IPS-18c (cell line): Measurements from ENCODE around the gene PPP1R13B.
"Not testable (repeated sequence)": the region's sequence is repeated elsewhere in the genome, so short reads cannot be mapped to it uniquely, and the experiment has no call there.

Experiments
- H3K4me3 ChIP-seq: 2 replicates; pipeline ENCODE4 v1.7.0; 2013; ENCODE audit warnings: low read depth, mild to moderate bottlenecking, low read length, moderate library complexity; ENCODE audit not compliant: insufficient read depth
- H3K9me3 ChIP-seq: one replicate; pipeline ENCODE4 v1.6.1; 2013; ENCODE audit warnings: mild to moderate bottlenecking, low read length, moderate library complexity; ENCODE audit not compliant: control insufficient read depth, insufficient read depth

PPP1R13B gene

GRCh38 chr14:103697206-103697602 is 150.2 kb downstream of the PPP1R13B start:
- Histone ChIP-seq H3K9me3 (no peaks in the 10 kb centered on the region), H3K4me3 (no peak overlapping the region)

DNA sequence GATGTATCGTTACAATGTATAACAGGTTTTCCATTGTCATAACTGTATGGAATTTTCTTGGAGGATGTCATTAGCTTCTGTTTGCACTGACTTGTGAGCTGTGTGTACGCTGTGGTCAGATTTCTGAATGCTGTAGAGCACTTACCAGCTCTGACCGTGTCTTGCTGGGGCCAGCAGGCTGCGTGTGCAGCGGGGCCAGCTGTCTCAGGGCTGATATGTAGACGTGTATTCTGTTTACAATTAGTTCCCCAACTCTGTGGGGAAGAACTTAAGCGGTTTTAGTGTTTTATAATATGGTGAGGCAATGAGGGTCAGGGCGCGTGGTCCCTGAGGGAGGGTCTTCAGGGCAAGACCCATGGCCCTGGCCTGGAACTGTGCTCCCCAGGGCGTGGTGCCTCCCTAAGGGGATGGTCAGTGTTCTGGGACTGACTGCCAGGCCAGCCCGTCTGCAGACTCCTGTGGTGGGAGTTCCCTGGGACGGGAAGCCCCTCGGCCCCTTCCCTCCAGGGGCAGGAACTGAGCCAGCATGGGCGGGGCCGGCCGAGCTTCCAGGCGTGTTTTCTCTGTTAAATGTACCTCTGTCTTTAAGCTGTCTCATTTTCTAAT is 150.8 kb downstream of the PPP1R13B start:
- Histone ChIP-seq H3K4me3 (no peak overlapping the region), H3K9me3 (no peaks in the 10 kb centered on the region)

GRCh38 chr14:103696070-103696402 is 151.3 kb downstream of the PPP1R13B start:
- no peaks in the 10 kb centered on the region for H3K9me3 ChIP-seq
- H3K4me3 ChIP-seq = no peak overlapping the region

DNA sequence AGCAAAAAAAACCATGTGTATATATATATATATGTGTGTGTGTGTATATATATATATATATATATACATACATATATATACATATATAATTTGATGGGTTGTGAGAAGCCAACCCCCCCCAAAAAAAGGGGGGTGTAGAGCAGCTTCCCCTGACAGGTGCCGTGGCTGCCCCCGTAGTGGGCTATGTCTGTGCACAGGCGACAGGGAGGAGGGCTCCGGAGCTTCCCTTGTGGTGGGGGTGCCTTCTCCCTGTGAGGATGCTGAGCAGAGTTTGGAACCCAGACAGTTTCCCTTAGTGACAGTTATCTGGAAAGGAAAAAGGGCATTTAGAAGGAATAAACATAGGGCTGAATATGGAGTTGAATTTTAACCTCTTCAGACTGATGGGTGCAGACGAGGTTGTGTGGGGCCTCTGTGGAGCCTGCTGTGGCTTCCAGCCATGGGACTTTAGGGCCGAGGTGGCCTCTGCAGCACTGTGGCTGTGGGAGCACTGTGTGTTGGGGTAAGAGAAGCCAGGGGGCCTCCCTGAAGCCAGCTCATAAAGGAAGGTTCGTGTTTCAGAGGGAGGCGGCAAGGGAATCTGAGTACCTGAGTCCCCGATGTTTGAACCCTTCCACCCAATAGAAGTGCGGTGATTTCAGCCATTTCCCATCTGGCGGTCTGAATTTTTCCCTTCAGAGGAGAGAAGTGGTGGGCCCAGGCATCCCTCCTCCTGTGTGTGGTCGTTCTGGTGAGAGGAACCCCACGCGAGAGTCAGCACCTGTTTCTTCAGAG is 151.9 kb downstream of the PPP1R13B start:
- Histone ChIP-seq H3K9me3 (no peaks in the 10 kb centered on the region), H3K4me3 (no peak overlapping the region)

- Histone ChIP-seq H3K4me3 (no peak overlapping the region), H3K9me3 (no peaks in the 10 kb centered on the region)
Measured at GRCh38 chr14:103694572-103695026, 152.8 kb downstream of the PPP1R13B start.

DNA sequence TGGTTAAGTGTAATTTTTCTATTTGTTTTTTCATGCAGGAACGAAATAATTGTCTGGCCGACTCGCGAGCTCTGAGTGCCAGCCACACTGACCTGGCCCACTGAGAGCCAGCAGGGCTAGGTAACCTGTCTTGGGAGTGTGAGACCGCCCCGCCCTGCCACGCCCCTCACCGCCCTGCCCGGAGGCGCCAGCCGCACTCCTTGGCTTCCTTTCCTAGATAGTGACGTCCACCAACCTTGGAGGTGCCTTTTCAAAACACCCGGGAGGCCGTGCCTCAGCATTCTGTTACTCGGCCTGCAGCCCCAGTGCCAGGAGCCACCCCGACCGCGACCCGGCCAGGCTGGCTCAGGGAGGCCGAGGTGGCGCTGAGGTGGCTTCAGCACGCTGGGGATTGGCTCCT is 153.9 kb downstream of the PPP1R13B start:
- no peaks in the 10 kb centered on the region for H3K9me3 ChIP-seq
- H3K4me3 ChIP-seq = no peak overlapping the region

- Histone ChIP-seq H3K4me3 (no peak overlapping the region), H3K9me3 (no peaks in the 10 kb centered on the region)
Measured at GRCh38 chr14:103692871-103693270, 154.5 kb downstream of the PPP1R13B start.

- no peaks in the 10 kb centered on the region for H3K9me3 ChIP-seq
- no peak overlapping the region for H3K4me3 ChIP-seq
Measured at GRCh38 chr14:103692159-103692558, 155.2 kb downstream of the PPP1R13B start.

GRCh38 chr14:103691655-103692054 is 155.7 kb downstream of the PPP1R13B start:
- H3K4me3 ChIP-seq, H3K9me3 ChIP-seq: not testable (repeated sequence)

DNA sequence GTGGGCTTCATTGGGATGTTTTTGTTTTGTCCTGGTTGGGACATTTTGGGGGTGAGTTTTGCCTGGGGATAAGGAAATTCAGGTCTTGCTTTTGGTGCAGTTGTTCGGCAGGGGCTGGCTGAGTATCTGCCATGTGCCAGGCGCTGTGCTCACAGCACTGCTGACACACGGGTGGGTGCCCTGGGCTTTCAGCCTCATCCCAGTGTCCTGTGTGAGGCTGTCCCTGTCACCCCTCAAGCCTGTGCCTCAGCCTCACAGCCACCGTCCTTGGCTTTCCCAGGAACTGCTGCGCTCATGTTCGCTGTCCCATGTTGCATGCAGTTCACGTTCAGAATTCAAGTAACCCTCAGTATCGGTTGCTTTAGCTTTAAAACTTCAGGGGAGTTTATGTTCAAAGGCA is 157.0 kb downstream of the PPP1R13B start:
- Histone ChIP-seq H3K4me3 (no peak overlapping the region), H3K9me3 (no peaks in the 10 kb centered on the region)

- Histone ChIP-seq H3K9me3 (no peaks in the 10 kb centered on the region), H3K4me3 (no peak overlapping the region)
Measured at GRCh38 chr14:103688906-103689902, 158.2 kb downstream of the PPP1R13B start.

DNA sequence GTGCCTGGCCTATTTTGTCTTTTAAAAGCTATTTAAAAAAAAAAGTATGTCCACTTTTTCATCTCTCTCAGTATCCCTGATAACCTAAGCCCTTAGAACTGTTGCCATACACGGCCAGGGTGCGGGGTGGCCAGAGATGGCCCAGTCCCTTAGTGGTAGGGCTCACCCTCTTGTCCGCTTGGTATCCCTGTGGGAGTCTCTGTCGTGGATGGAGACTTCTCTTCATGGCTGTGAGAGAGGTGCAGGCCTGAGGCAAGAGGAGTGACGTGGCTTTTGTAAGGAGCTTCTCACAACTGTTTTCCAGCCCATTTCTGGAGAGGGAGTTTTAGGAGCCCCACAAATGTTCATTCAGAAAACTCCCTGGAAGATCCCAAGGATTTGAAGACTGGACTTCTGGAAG is 158.9 kb downstream of the PPP1R13B start:
- Histone ChIP-seq H3K4me3 (no peak overlapping the region), H3K9me3 (no peaks in the 10 kb centered on the region)

- Histone ChIP-seq H3K9me3 (no peaks in the 10 kb centered on the region), H3K4me3 (no peak overlapping the region)
Measured at GRCh38 chr14:103687712-103688111, 159.7 kb downstream of the PPP1R13B start.

GRCh38 chr14:103686831-103687485 is 160.4 kb downstream of the PPP1R13B start:
- Histone ChIP-seq H3K4me3 (no peak overlapping the region), H3K9me3 (no peaks in the 10 kb centered on the region)

DNA sequence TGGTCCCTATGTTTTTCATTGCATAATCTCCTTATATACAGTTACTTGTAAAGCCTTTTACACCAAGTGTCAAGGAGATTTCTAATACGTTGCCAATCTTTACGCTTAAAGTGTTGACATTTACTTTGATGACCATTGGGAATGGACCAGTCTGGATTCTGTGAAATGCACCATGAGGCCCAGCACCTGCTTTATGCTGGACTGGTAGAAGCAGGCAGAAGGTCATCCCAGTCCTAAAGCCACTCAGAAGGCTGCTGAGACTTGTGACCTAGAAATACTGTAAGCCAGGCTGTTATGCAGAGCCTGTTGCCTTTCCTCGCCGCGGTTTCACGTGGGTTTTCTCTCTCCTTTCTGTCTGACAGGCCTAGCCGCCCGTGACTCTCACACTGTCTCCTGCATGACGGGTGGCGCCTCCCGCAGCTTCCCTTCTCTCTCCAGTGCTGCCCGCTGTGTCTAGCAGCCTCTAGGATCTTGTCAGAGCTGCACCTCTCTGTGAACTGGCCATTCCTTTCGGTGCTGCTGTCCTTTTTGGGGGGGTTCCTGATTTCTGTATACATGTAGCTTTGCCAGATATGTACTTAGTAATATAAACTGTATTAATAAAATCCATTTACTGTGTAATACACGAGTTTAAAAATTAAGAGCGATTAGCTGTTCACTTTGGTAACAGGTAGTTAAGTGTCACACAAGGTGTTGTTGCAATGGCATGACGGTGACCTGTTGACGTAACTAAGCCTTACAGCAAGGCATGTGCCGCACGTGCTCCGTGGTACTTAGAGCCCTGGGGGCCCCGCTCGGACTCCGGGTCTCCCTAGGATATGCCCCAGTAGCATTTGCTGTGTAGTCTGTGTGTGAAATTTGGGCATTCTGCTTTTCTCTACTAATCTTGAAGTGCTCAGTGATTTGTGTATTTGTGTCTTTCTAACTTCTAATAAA is 161.8 kb downstream of the PPP1R13B start:
- Histone ChIP-seq H3K4me3 (no peak overlapping the region), H3K9me3 (no peaks in the 10 kb centered on the region)

DNA sequence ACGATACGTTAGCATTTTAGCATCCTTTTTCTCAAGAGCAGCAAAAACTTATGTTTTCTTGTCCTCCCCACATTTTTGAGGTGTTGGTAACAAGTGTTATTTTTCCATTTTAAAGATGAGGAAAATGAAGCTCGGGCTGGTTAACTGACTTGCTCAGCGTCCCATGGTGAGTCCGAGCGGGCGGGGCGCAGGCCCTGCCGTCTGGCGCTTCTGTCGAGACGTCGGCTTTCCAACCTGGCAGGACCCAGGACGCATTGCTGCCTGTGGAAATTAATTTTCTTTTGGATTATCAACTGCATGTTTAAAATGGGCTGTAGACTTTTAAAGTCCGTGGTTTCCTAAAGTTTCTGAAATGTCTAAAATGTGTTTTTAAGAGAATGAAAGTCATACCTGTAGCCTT is 162.5 kb downstream of the PPP1R13B start:
- H3K4me3 ChIP-seq = no peak overlapping the region
- no peaks in the 10 kb centered on the region for H3K9me3 ChIP-seq
